Right lobe of liver (tissue), 6 donors: ENCODE data around the gene CCDC136. TPM values are rescaled to one million over a fixed set of nuclear protein-coding genes. Genes with fewer than 3 reads are reported as not detected.
A peak's percentile ranks its signal among the peaks of the same experiment; 100 is the strongest.

Experiments
- ATAC-seq, 4 donors: fragments of 200-7000 bp; cut with Tn5 transposase; one replicate each; pipeline ENCODE4 v1.9.1; 2020; ENCODE audit warnings: mild to moderate bottlenecking in 4 of 4, moderate library complexity in 4 of 4
- DNase-seq, 3 donors: peaks; one replicate each; pipeline ENCODE4 v3.0.0-alpha.2; 2020
- H3K27ac ChIP-seq, 3 donors: fragments of 200-600 bp; one replicate each; pipeline ENCODE4 v1.8.0; 2022
- H3K27me3 ChIP-seq, 2 donors: fragments of 200-600 bp; one replicate each; pipeline ENCODE4 v1.8.0; 2022
- H3K36me3 ChIP-seq, 4 donors: fragments of 200-600 bp; sonication (generic) in 1 of 4; one replicate each; pipeline versions ENCODE4 v1.5.1 to v1.8.0; 2017 to 2022; ENCODE audit warnings: control low read depth in 1 of 4
- H3K4me1 ChIP-seq, 4 donors: fragments of 200-600 bp; sonication (generic) in 1 of 4; one replicate each; pipeline versions ENCODE4 v1.5.1 to v1.8.0; 2017 to 2022; ENCODE audit warnings: control low read depth in 1 of 4
- H3K4me3 ChIP-seq, 3 donors: fragments of 200-600 bp; one replicate each; pipeline ENCODE4 v1.8.0; 2022
- H3K9me3 ChIP-seq, 4 donors: fragments of 200-600 bp; sonication (generic) in 1 of 4; one replicate each; pipeline versions ENCODE4 v1.5.1 to v1.8.0; 2017 to 2022; ENCODE audit warnings: control low read depth in 1 of 4
- POLR2A ChIP-seq: fragments of 450-650 bp; IDR thresholded peaks from one replicate; pipeline ENCODE4 v1.6.1; 2017; ENCODE audit warnings: antibody characterized with exemption, mild to moderate bottlenecking
- WGBS: methylation state at CpG from one replicate; pipeline ENCODE4 v1.1.6; 2018; ENCODE audit warnings: low coverage, low lambda C conversion rate; ENCODE audit not compliant: insufficient coverage; ENCODE audit errors: missing lambda C conversion rate; 5-methylcytosine and 5-hydroxymethylcytosine counted together
- intact Hi-C, 2 donors: fragments of 100-400 bp; cut with DNase I; formaldehyde crosslinking; loops; one replicate each; pipeline versions ENCODE4 v1.11.2 to v1.14.1; 2022
- total RNA-seq, 6 experiments: library from RNA; depleted of rRNA in 2 of 6; stranded (reverse); fragments of >200 nt in 2 of 6; fragmentation: NEBNext Ultra II Directional in 3 of 6; extraction: Animal tissue kit (Norgen Biotek cat#: 25700) in 3 of 6; gene quantifications; one replicate each; pipeline versions ENCODE4 v1.1.0 to v1.2.4, GENCODE V29; 2016 to 2023
- TF ChIP-seq, protein P1 (sequence below), 4 donors: fragments of 200-600 bp in 3 of 4; fragments of 450-650 bp in 1 of 4; IDR thresholded peaks; one replicate each; pipeline versions ENCODE4 v1.5.1 to v1.8.0; 2016 to 2022; ENCODE audit warnings: antibody characterized with exemption in 4 of 4, mild to moderate bottlenecking in 2 of 4
- donor health status: DM: no; HTN: yes; CAD: no.
- donor health status: DM: no; HTN: no; CAD: no.
- donor health status: DM: no; HTN: no; CAD: no.
- donor health status: DM: no; HTN: yes; CAD: no.
- donor health status: DM: no; HTN: yes; CAD: no.

The CCDC136 gene
- total RNA-seq, 6 experiments from 2014 or later, result 0.16 to 0.70 (median 0.20) TPM; not detected in 2

DNA sequence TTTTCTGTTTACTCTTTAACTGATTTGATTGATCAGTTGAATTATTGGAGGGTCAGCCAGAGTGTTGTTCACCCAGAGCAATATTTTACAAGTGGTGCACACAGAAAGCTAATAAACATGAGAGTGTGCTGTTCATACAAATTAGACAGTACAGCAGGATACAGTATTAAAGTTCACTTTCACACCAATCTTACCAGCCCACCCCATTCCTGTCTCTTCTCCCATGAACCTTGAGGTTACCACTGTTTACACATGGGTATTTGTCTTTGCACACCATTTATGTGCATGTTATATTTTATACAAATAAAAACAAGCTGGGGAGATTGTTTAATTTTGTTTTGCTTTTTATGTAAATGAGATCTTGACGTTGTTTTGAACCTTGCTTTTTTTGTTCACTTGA, 46.1 kb upstream of the CCDC136 start:
- Histone ChIP-seq H3K9me3 (no peaks in the 10 kb centered on the region), H3K27me3 (no peaks in the 10 kb centered on the region), H3K4me3 (no peak overlapping the region), H3K36me3 (peaks cover 0 to 23% (median 11%) of the 10 kb centered on the region in 4 donors), H3K4me1 (peaks cover 0 to 32% (median 5%) of the 10 kb centered on the region in 4 donors), H3K27ac (no peak overlapping the region)
- TF ChIP-seq POLR2A, result no peak
- TF ChIP-seq, protein P1, sequence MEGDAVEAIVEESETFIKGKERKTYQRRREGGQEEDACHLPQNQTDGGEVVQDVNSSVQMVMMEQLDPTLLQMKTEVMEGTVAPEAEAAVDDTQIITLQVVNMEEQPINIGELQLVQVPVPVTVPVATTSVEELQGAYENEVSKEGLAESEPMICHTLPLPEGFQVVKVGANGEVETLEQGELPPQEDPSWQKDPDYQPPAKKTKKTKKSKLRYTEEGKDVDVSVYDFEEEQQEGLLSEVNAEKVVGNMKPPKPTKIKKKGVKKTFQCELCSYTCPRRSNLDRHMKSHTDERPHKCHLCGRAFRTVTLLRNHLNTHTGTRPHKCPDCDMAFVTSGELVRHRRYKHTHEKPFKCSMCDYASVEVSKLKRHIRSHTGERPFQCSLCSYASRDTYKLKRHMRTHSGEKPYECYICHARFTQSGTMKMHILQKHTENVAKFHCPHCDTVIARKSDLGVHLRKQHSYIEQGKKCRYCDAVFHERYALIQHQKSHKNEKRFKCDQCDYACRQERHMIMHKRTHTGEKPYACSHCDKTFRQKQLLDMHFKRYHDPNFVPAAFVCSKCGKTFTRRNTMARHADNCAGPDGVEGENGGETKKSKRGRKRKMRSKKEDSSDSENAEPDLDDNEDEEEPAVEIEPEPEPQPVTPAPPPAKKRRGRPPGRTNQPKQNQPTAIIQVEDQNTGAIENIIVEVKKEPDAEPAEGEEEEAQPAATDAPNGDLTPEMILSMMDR (IDR thresholded peaks at IDR 0.05), result no peak
- WGBS, result 39% methylated on average over 1 of the region's 1 CpG
- ATAC-seq, result peak in 1 of 4 donors; percentile 22
- DNase-seq, result no peak
- intact Hi-C loops, result no loop called here

DNA sequence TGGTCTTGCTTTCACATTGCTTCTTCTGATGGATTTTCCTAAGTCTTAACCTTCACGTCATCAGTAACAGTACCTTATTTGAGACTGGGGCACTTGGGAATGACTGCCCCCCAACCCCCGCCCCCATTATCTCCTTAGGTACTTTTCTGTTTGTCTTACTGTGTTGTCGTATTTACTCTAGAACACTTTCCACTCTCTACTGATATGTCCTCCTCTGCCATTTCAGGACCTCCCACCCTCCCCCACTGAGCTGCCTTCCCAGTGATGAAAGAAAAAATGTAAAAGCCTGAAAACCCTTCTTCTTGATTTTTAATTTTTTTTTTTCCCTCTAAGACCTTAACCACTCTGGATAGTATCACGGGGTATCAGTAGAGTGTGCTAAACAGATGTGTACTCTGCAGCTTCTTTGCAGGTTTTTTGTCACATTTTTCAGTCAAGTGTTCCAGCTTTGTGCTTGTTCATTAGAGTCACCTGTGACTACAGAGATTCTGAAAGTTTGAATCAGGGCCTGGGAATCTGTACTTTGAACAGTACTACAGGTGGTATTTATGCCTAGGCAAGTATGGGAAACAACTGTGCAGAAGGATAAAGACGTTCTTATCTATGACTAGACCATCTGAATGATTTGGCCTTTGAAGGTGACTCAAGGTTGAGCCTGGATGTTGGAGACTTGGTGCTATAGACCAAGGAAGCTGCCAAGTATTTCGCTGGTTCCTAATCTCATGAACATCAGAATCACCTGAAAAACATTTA, 44.3 kb upstream of the CCDC136 start:
- peaks cover 0 to 24% (median 13%) of the 10 kb centered on the region in 4 donors for H3K36me3 ChIP-seq
- H3K9me3 ChIP-seq, result no peaks in the 10 kb centered on the region
- no peaks in the 10 kb centered on the region for H3K27me3 ChIP-seq
- H3K27ac ChIP-seq, result no peak overlapping the region
- ATAC-seq (peak in 1 of 4 donors; percentile 58), DNase-seq (no peak)
- TF ChIP-seq, protein P1 (IDR thresholded peaks at IDR 0.05), result no peak
- WGBS, result 66% methylated on average over 5 of the region's 6 CpGs
- no peak overlapping the region for H3K4me3 ChIP-seq
- H3K4me1 ChIP-seq, result peaks cover 0 to 15% (median 4%) of the 10 kb centered on the region in 4 donors
- intact Hi-C loops, result no loop called here

DNA sequence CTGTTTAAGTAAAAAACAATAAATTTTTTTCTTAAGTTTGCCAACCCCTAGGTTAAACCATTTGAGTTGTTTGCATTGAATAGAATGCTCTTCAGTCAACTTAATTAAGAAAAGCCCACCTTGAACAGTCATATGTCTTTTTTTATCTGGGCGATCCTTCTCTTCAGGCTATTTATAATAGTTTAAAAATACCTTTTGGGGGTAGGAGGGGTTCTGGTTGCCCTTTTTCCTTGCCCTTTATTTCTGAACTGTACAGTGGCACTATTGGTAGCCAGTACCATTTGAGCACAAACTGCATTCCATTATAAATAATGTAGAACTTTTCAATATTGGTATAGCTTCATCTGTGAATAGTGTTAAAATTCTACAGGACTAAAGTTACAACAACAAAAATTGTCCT, 39.5 kb upstream of the CCDC136 start:
- WGBS, result 84% methylated on average over 1 of the region's 1 CpG
- Histone ChIP-seq H3K27ac (no peak overlapping the region), H3K9me3 (no peaks in the 10 kb centered on the region), H3K27me3 (no peaks in the 10 kb centered on the region), H3K36me3 (peaks cover 0 to 44% (median 24%) of the 10 kb centered on the region in 4 donors), H3K4me1 (peaks cover 0 to 6% (median 0%) of the 10 kb centered on the region in 4 donors), H3K4me3 (no peak overlapping the region)
- intact Hi-C loops, result no loop called here
- TF ChIP-seq POLR2A, result no peak
- TF ChIP-seq, protein P1 (IDR thresholded peaks at IDR 0.05), result no peak
- ATAC-seq (no peak), DNase-seq (no peak)

DNA sequence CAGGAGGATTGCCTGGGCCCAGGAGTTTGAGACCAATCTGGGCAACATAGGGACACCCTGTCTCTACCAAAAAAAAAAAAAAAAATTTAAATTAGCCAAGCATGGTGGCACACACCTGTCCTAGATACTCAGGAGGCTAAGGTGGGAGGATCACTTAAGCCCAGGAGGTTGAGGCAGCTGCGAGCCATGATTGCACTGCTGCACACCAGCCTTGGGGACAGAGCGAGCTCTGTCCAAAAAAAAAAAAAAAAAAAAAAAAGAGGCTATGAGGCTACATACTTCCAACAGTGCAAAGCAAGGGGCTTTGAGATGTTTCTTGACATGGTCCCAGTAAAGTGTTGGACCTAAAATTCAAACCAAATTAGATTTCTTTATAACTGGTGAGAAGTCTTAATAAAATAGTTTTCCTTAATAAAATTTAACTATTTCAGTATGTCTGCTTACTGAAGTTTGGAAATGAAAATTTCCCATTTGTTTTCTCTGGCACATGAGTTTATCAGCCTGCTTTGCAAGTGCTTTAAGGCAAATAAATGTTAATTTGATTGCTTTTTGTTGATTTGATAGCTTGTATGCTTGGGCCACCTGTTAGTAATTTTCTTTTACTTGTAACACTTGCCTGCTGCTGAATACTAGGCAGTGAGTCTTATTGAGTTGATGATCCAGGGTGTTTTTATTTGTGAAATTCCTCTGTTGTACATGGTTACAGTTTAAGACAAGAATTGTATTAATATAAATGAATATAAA, 36.5 kb upstream of the CCDC136 start:
- intact Hi-C loops, result no loop called here
- Histone ChIP-seq H3K4me3 (no peak overlapping the region), H3K4me1 (no peaks in the 10 kb centered on the region), H3K9me3 (no peaks in the 10 kb centered on the region), H3K27me3 (no peaks in the 10 kb centered on the region), H3K27ac (no peak overlapping the region), H3K36me3 (peaks cover 0 to 42% (median 28%) of the 10 kb centered on the region in 4 donors)
- TF ChIP-seq, protein P1 (IDR thresholded peaks at IDR 0.05), result no peak
- TF ChIP-seq POLR2A, result no peak
- WGBS, result 74% methylated on average over 2 of the region's 2 CpGs
- ATAC-seq (no peak), DNase-seq (no peak)
